HG03565 (cell line): ENCODE measurements around the gene RALGAPA2.

Source experiments
- ATAC-seq: cut with Tn5 transposase; IDR thresholded peaks from one replicate; pipeline ENCODE4 v1.9.1; 2021; ENCODE audit warnings: mild to moderate bottlenecking, moderate library complexity; ENCODE audit not compliant: unreplicated experiment

Gene RALGAPA2

GRCh38 chr20:20503777-20504530 is 208.5 kb downstream of the RALGAPA2 start:
- no peak for ATAC-seq

GRCh38 chr20:20501128-20501527 is 211.3 kb downstream of the RALGAPA2 start:
- ATAC-seq, result no peak

- no peak for ATAC-seq
These were observed 212.1 kb downstream of the RALGAPA2 start for GRCh38 chr20:20500312-20500711.

GRCh38 chr20:20499439-20499838 is 213.0 kb downstream of the RALGAPA2 start:
- ATAC-seq, result no peak

GRCh38 chr20:20498076-20498861 is 214.2 kb downstream of the RALGAPA2 start:
- no peak for ATAC-seq

- ATAC-seq, result peak; percentile 60
These were observed 215.0 kb downstream of the RALGAPA2 start for GRCh38 chr20:20497242-20497978.

GRCh38 chr20:20495729-20496503 is 216.5 kb downstream of the RALGAPA2 start:
- no peak for ATAC-seq

GRCh38 chr20:20493701-20494100 is 218.7 kb downstream of the RALGAPA2 start:
- ATAC-seq, result no peak

GRCh38 chr20:20492521-20493332 is 219.7 kb downstream of the RALGAPA2 start:
- no peak for ATAC-seq

GRCh38 chr20:20491784-20492264 is 220.6 kb downstream of the RALGAPA2 start:
- ATAC-seq, result no peak

GRCh38 chr20:20491110-20491783 is 221.2 kb downstream of the RALGAPA2 start:
- ATAC-seq, result no peak

GRCh38 chr20:20490673-20491072 is 221.8 kb downstream of the RALGAPA2 start:
- no peak for ATAC-seq

- no peak for ATAC-seq
These were observed 222.6 kb downstream of the RALGAPA2 start for GRCh38 chr20:20489648-20490341.

GRCh38 chr20:20489054-20489453 is 223.4 kb downstream of the RALGAPA2 start:
- peak; percentile 79 for ATAC-seq

- ATAC-seq, result no peak
These were observed 224.1 kb downstream of the RALGAPA2 start for GRCh38 chr20:20488388-20488787.

GRCh38 chr20:20487811-20488210 is 224.6 kb downstream of the RALGAPA2 start:
- ATAC-seq, result no peak

- no peak for ATAC-seq
These were observed 229.1 kb downstream of the RALGAPA2 start for GRCh38 chr20:20483328-20483727.

GRCh38 chr20:20482453-20482852 is 230.0 kb downstream of the RALGAPA2 start:
- ATAC-seq, result no peak

GRCh38 chr20:20480689-20481088 is 231.8 kb downstream of the RALGAPA2 start:
- no peak for ATAC-seq
